Hematopoietic multipotent progenitor cell (in vitro differentiated cells): ENCODE measurements around the gene ARHGEF10L. TPM values are rescaled to one million over a fixed set of nuclear protein-coding genes. Genes with fewer than 3 reads are reported as not detected.
A peak's percentile ranks its signal among the peaks of the same experiment; 100 is the strongest.

Source experiments
- DNase-seq, 3 donors: peaks; one replicate each; pipeline ENCODE4 v3.0.0-alpha.2; 2011 to 2015; ENCODE audit warnings: low read depth in 2 of 3, low spot score in 2 of 3
- total RNA-seq: library from RNA; depleted of rRNA; stranded (reverse); fragments of >200 nt; gene quantifications from one replicate; pipeline ENCODE4 v1.2.3, GENCODE V29; 2012

The ARHGEF10L gene
- total RNA-seq, 1 donor, result 0.27 TPM

- DNase-seq, result no peak
Measured at GRCh38 chr1:17669866-17670451, 130.5 kb downstream of the ARHGEF10L start.

DNA sequence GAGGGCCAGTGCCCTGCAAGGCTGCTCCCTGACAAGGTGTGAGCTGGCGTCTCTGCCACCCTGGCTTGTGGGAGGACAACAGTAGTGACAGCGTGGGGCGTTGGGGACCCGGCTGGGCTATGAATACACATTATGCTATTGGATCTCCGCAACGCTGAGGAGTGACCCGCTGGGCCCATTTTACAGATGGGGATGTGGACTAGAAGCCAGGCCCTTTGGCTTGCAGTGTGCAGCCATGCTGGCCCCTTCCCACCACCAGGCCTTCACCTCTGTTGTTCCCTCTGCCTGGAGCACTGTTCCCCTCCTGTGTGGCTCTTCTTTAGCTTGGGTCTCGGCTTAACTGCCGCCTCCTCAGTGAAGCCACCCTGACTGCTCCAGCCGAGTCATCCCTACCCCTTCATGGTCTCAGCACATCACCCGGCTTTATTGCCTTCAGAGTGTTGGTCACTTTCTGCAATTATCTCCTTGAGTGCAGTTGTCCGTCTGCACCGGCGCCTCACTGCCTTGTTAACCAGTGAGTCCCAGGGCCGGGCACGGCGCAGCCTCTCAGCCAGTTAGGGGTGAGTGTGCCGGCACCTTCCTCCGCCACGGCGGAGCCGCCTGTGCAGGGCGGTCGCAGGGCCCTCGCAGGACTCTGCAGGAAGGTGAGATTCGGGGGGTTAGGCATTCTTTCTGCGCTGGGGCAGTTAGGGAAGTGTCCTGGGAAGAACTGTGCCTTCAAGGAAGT is 131.3 kb downstream of the ARHGEF10L start:
- DNase-seq, result no peak

GRCh38 chr1:17671314-17671705 is 131.8 kb downstream of the ARHGEF10L start:
- no peak for DNase-seq

GRCh38 chr1:17671741-17672140 is 132.2 kb downstream of the ARHGEF10L start:
- peak in 2 of 3 donors; percentile 35 to 47 for DNase-seq

GRCh38 chr1:17672226-17672625 is 132.7 kb downstream of the ARHGEF10L start:
- DNase-seq, result no peak

DNA sequence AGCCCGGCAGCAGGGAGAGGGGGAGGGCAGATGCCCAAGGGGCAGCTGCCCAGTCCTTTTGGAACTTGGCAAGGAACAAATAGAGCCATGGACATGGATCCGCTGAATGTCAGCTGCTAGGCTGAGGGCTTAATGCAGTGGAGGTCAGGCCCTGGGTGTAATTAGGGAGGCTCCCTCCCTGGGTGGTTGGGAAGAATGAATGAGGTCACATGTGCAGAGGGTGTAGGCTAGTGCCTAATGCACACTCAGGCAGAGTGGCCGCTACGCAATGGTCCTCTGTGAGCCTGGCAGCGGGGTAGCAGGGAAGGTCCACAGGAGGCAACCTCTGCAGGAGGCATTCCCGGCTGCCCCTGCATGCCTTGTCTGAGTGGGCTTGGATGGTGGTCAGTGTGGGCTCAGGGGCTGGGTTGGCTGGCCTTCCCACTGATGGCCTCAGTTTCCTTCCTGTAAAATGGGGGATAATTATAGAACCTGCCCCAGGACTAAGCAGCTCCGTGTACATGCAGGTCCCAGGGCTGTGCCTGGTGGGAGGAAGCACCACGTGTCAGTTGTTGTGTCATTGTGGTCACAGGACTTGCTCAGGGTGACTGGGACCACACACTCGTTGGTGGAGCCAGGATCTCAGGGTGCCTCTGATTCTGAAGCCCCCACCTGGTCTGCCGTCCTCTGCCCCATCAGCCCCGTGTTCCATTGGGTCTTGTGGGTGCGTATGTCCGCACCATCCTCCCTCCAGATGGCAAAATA is 134.0 kb downstream of the ARHGEF10L start:
- peak in 1 of 3 donors; percentile 14 for DNase-seq

DNA sequence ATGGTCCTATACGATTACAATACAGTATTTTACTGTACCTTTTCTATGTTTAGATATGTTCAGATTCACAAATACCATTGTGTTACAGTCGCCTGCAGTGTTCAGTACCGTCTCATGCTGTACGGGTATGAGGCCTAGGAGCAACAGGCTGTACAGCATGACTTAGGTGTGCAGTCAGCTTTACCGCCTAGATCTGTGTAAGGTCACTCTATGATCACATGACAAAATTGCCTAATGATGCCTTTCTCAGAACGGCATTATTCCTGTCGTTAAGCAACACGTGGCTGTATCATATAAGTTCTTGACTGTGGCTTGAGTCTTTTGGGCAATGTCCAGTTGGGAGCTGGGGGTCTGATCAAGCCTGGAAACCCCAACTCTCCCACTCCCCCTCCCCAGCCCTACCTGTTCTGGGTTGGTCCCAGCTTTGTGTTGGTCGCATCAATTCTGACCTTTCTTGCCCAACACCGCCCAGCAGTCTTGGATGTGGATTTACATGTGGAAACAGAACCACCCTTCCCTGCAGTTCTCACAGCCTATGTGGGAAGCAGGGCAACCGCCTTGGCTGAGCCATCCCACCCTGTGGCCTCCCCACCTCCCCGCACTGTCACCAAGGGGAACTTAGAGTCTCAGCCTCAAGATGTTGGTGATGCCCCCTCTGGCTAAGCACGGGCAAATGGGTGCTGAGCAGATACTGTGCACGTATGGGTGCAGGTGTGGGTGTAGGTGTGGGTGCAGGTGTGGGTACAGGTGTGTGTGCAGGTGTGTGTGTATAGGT is 135.4 kb downstream of the ARHGEF10L start:
- DNase-seq, result no peak

DNA sequence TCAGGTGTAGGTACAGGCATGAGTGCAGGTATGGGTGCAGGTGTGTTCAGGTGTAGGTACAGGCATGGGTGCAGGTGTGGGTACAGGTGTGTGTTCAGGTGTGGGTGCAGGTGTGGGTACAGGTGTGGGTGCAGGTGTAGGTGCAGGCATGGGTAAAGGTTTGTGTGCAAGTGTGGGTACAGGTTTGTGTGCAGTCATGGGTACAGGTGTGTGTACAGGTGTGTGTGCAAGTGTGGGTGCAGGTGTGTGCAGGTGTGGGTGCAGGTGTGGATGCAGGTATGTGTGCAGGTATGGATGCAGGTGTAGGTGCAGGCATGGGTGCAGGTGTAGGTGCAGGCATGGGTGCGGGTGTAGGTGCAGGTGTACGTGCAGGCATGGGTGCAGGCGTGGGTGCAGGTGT is 136.2 kb downstream of the ARHGEF10L start:
- no peak for DNase-seq

DNA sequence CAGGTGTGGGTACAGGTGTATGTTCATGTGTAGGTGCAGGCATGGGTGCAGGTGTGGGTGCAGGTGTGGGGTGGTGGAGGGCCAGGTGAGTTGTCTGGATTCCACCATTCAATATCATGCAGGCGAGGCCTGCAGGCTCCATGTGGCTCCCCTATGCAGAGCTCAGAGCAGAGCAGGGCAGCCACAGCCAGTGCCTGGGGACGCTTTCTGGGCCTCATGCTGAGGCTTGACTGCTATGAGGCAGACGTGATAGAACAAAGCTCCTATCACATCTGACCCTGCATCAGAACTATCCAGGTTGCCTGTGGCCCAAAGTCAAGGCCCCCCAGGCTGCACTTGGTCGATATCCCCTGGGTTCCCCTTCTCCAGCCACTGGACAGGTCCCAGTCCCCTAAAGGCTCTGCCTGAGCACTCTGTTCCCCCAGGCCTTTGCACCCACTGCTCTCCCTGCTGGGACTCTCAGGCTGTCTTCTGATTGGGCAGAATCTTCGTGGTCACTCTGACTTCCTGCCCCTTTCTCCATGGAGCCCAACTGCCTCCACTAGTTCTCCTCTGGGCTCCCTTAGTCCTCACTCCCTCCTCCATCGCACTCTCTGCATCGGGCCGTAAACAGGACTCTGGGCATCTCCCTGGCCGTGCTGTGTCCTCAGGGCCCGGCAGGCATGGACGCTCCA is 137.0 kb downstream of the ARHGEF10L start:
- DNase-seq, result no peak

GRCh38 chr1:17678011-17678410 is 138.5 kb downstream of the ARHGEF10L start:
- DNase-seq, result no peak

GRCh38 chr1:17679856-17680255 is 140.4 kb downstream of the ARHGEF10L start:
- no peak for DNase-seq

DNA sequence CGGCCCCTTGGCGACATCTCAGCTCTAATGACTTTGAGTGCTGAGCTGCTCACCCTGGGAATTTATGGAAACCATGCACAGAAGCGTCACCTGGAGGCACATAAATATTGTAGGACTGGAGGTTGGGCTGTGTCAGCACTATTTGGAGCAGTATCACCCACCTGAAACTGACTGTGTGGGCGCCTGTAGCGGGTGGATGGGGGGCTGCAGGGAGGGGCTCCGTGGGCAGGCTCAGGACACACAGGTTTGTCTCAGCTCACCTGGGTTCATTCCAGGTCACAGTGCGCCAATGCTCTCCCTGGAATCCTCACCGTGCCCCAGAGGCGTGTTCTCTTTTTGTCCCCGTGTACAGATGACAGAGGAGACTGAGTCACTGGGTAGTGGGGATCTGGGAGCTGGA is 140.8 kb downstream of the ARHGEF10L start:
- no peak for DNase-seq

DNA sequence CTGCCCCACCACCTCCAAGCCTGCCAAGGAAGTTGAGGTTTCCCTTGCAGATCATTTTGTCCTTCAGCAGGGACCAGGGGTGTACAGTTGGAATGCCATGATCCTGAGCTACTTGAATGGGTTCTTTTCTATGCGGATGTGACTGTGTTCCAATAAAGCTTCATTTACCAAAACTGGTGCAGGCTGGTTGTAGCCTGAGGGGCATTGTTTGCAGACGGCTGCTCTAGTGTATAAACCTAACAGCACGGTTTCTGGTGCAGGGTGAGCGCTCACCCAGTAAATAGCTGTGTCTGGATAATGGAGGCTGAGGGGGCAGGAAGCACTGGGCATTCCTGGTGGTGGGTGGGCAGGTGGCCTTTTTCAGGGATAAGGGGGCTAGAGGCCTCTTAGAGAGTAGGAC is 142.9 kb downstream of the ARHGEF10L start:
- no peak for DNase-seq

GRCh38 chr1:17683598-17683997 is 144.1 kb downstream of the ARHGEF10L start:
- DNase-seq, result no peak

GRCh38 chr1:17684810-17685209 is 145.3 kb downstream of the ARHGEF10L start:
- no peak for DNase-seq

- no peak for DNase-seq
Measured at GRCh38 chr1:17686258-17686657, 146.8 kb downstream of the ARHGEF10L start.

DNA sequence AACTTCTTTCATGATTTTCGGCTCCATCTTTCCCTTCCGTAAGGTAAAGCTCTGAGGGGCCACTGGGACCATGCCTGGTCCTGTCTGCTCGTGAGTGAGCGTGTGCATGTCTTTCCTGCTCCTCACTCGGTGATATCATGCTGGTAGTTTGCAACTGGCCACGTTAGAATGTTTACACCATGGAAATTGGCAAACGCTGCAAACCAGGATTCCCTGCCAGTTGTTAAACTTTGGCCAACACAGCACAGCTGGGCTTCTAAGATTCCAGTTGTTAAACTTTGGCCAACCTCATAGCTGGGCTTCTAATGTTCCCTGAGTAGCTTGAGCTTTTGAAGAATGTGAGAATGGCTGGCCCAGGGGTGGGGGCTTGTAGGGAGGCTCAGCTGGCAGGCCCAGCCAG is 147.6 kb downstream of the ARHGEF10L start:
- no peak for DNase-seq

- no peak for DNase-seq
Measured at GRCh38 chr1:17688217-17688810, 148.8 kb downstream of the ARHGEF10L start.

- no peak for DNase-seq
Measured at GRCh38 chr1:17689011-17689410, 149.5 kb downstream of the ARHGEF10L start.
